Activated naive CD8-positive, alpha-beta T cell treated with anti-CD3 and anti-CD28 coated beads, Interleukin-2, amount 50 U/mL, for 24 hours (primary cell): ENCODE results near the gene ITGA7.
A peak's percentile ranks its signal among the peaks of the same experiment; 100 is the strongest.

Experiments
- ATAC-seq: fragments of 150-1000 bp; cut with Tn5 transposase; one replicate; pipeline ENCODE4 v1.10.0; 2021
- DNase-seq: peaks from one replicate; pipeline ENCODE4 v3.0.0; 2021
- H3K27ac Mint-ChIP-seq: one replicate; pipeline ENCODE4 v1.8.0; 2021; ENCODE audit warnings: mild to moderate bottlenecking, mixed read lengths
- H3K27me3 Mint-ChIP-seq: one replicate; pipeline ENCODE4 v1.8.0; 2021; ENCODE audit warnings: mixed read lengths
- H3K36me3 Mint-ChIP-seq: one replicate; pipeline ENCODE4 v1.8.0; 2021; ENCODE audit warnings: low read depth, mixed read lengths
- H3K4me1 Mint-ChIP-seq: one replicate; pipeline ENCODE4 v1.8.0; 2021; ENCODE audit warnings: mixed read lengths
- H3K4me3 Mint-ChIP-seq: one replicate; pipeline ENCODE4 v1.8.0; 2021; ENCODE audit warnings: mild to moderate bottlenecking, moderate library complexity, mixed read lengths
- H3K9me3 Mint-ChIP-seq: one replicate; pipeline ENCODE4 v1.8.0; 2021; ENCODE audit warnings: mixed read lengths

ITGA7 gene

DNA sequence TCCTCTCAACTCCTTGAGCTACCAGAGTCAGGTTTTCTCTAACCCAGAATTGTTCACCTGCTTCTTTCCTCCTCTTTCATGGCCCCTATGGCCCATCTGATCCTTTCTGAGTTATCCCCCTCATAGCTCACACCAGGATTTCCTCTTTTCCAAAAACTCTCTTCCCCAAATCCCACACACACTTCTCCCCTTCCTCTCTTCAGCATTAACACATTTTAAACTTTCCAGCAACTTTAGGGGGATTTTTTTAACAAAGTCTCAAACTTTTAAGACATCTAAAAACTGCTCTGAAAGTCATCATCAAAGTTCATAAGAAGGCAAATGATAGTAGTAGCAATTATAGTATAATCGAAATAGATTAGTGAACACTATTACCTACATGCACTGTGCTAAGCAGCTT, 63.1 kb downstream of the ITGA7 start:
- H3K27ac Mint-ChIP-seq, result no peak overlapping the region
- no peak overlapping the region for H3K4me3 Mint-ChIP-seq
- peaks cover 4% of the 10 kb centered on the region for H3K9me3 Mint-ChIP-seq
- DNase-seq, result no peak
- ATAC-seq, result no peak
- H3K4me1 Mint-ChIP-seq, result peaks cover 28% of the 10 kb centered on the region
- no peaks in the 10 kb centered on the region for H3K27me3 Mint-ChIP-seq
- peaks cover 1% of the 10 kb centered on the region for H3K36me3 Mint-ChIP-seq

DNA sequence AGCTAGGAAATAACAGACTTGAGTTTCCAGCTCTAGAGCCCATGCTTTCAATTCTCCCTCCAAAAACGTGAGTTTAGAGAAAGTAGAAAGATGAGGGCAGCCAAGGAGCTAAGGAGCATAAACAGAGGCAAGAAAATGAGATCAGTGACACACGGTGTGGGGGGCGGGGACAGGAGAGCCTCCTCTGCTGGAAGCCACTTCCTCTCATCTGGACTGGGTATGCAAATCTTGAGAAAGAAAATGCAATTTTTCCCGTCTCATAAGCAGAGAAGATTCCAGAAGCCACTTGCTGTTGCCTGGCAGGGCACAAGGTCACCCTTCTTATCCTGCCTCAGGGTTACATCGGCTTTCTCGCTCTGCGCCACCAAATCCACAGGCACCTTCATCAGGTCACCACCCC, 65.0 kb downstream of the ITGA7 start:
- Mint-ChIP-seq H3K36me3 (no peaks in the 10 kb centered on the region), H3K27ac (no peak overlapping the region), H3K4me1 (peaks cover 31% of the 10 kb centered on the region), H3K4me3 (no peak overlapping the region), H3K9me3 (no peaks in the 10 kb centered on the region), H3K27me3 (peaks cover 3% of the 10 kb centered on the region)
- ATAC-seq, result no peak
- peak; percentile 43 for DNase-seq

DNA sequence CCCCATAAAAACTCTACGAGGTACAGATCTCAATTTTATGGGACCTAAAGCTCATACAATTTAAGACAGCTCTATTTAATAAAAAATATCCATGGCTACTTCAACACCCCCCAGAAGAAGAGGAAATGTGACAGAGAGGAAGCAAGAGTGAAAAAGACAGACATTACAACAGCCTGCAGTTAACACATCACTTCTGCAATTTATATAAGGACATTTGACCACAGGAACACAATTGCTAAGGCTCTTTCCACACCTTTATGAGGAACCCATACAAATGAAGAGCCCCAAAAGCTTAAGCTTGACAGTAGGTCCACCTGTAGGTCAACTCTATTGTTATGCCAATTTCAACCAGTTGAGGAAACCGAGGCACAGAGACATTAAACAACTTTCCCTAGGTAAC, 65.4 kb downstream of the ITGA7 start:
- H3K4me1 Mint-ChIP-seq, result peaks cover 35% of the 10 kb centered on the region
- ATAC-seq (no peak), DNase-seq (no peak)
- H3K36me3 Mint-ChIP-seq, result no peaks in the 10 kb centered on the region
- no peak overlapping the region for H3K4me3 Mint-ChIP-seq
- peaks cover 7% of the 10 kb centered on the region for H3K27me3 Mint-ChIP-seq
- no peak overlapping the region for H3K27ac Mint-ChIP-seq
- no peaks in the 10 kb centered on the region for H3K9me3 Mint-ChIP-seq

DNA sequence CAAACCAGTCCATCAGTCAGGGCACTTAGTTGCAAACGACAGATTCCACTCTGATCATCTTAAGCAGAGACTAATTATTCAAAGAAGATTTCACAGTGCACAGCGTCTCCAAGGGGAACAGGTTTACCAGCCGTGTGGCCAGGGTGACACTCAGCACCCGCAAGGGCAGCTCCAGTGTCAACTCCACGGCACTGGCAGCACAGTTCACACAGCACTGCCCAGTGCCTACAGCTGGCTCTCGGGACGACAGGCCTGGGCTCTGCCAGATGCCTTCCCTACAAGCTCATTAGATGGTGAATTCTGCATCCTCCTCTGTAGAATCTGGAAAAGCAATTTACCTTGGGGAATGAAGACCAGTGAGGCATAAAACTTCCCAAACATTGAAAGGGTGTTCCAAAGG, 66.1 kb downstream of the ITGA7 start:
- Mint-ChIP-seq H3K36me3 (no peaks in the 10 kb centered on the region), H3K27me3 (peaks cover 11% of the 10 kb centered on the region), H3K27ac (no peak overlapping the region), H3K9me3 (no peaks in the 10 kb centered on the region), H3K4me1 (peaks cover 39% of the 10 kb centered on the region), H3K4me3 (no peak overlapping the region)
- DNase-seq, result no peak
- no peak for ATAC-seq

DNA sequence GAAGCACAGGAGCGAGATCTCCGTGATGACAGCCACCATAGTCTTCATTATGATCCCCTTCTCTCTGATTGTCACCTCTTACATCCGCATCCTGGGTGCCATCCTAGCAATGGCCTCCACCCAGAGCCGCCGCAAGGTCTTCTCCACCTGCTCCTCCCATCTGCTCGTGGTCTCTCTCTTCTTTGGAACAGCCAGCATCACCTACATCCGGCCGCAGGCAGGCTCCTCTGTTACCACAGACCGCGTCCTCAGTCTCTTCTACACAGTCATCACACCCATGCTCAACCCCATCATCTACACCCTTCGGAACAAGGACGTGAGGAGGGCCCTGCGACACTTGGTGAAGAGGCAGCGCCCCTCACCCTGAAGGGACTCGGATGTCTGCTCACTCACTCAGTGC, 70.2 kb downstream of the ITGA7 start:
- no peak for DNase-seq
- Mint-ChIP-seq H3K4me1 (peaks cover 27% of the 10 kb centered on the region), H3K36me3 (no peaks in the 10 kb centered on the region), H3K9me3 (no peaks in the 10 kb centered on the region), H3K27me3 (peaks cover 23% of the 10 kb centered on the region), H3K4me3 (peak overlapping the region; percentile 47), H3K27ac (peak overlapping the region; percentile 48)
- ATAC-seq, result peak; percentile 67

DNA sequence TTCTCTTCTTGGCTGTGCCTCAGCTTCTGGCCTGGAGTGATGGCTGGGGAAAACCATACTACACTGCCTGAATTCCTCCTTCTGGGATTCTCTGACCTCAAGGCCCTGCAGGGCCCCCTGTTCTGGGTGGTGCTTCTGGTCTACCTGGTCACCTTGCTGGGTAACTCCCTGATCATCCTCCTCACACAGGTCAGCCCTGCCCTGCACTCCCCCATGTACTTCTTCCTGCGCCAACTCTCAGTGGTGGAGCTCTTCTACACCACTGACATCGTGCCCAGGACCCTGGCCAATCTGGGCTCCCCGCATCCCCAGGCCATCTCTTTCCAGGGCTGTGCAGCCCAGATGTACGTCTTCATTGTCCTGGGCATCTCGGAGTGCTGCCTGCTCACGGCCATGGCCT, 70.9 kb downstream of the ITGA7 start, which contains the start of gene OR10P1:
Gene OR10P1 (plus strand): TSS at position 40 of the 400 bp plus-strand sequence. CDS start 0 bp downstream, at position 40.
- H3K9me3 Mint-ChIP-seq, result no peaks in the 10 kb centered on the region
- DNase-seq, result no peak
- peak within 1 kb of the TSS; percentile 48 for H3K27ac Mint-ChIP-seq
- ATAC-seq, result no peak
- H3K27me3 Mint-ChIP-seq, result peaks cover 29% of the 10 kb centered on the region
- H3K36me3 Mint-ChIP-seq, result no peaks in the 10 kb centered on the region
- peak within 1 kb of the TSS; percentile 47 for H3K4me3 Mint-ChIP-seq
- peaks cover 21% of the 10 kb centered on the region for H3K4me1 Mint-ChIP-seq

DNA sequence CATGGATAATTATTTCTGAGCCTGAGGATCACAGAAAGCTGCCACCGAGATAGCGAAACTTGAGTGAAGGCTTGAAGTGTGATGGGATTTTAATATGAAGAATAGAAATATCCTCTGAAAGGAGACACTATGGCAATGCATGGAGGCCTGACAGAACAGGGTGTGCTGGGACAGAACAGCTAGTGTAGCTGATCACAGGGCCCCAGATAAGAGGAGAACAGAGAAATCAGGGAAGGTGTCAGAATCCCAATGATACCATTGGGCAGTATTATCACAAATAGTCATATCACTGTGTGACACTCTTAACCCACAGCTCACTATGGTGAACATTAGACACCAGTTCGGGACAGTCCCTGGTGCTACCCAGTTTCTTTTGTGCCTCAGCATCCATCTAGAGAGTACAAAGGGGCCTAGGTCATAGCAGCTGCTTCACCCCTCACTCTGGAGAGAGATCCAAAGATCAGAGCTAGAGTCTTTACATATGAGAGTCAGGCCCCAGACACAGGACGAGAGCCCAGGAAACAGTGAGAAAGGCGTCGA, 71.5 kb downstream of the ITGA7 start:
- ATAC-seq (peak; percentile 89), DNase-seq (no peak)
- H3K27me3 Mint-ChIP-seq, result peaks cover 29% of the 10 kb centered on the region
- H3K36me3 Mint-ChIP-seq, result no peaks in the 10 kb centered on the region
- peak overlapping the region; percentile 6 for H3K27ac Mint-ChIP-seq
- H3K4me1 Mint-ChIP-seq, result peaks cover 19% of the 10 kb centered on the region
- no peaks in the 10 kb centered on the region for H3K9me3 Mint-ChIP-seq
- H3K4me3 Mint-ChIP-seq, result no peak overlapping the region
